ENCODE data around the gene KLHDC1. TPM values are rescaled to one million over a fixed set of nuclear protein-coding genes. Genes with fewer than 3 reads are reported as not detected.
"Not testable (repeated sequence)": the region's sequence is repeated elsewhere in the genome, so short reads cannot be mapped to it uniquely, and the experiment has no call there.

The KLHDC1 gene
- total and polyA plus RNA-seq, 3 experiments from 2014 or later, result 1.6 to 2.7 (median 2.0) TPM

GRCh38 chr14:49732896-49733295, 40.0 kb downstream of the KLHDC1 start:
- H3K27me3 ChIP-seq (ENCODE audit: insufficient read depth, low read length, poor library complexity, severe bottlenecking), result no peaks in the 10 kb centered on the region
- no peaks in the 10 kb centered on the region for H3K9me3 ChIP-seq (ENCODE audit: low read length)
- ChIA-PET CTCF (no interaction called here), POLR2A (no interaction called here)
- peaks cover 4% of the 10 kb centered on the region for H3K36me3 ChIP-seq (ENCODE audit: insufficient read depth, low read length)
- no peak overlapping the region for H3K4me3 Mint-ChIP-seq
- H3K27ac ChIP-seq (ENCODE audit: low read depth, low read length), result no peak overlapping the region
- H3K4me3 ChIP-seq (ENCODE audit: low read length), result no peak overlapping the region
- peaks cover 0 to 48% (median 14%) of the 10 kb centered on the region in 3 donors for H3K36me3 Mint-ChIP-seq
- H3K4me1 Mint-ChIP-seq, result no peaks in the 10 kb centered on the region
- H3K9me3 Mint-ChIP-seq, result no peaks in the 10 kb centered on the region
- DNase-seq, result no peak
- peak overlapping the region in 1 of 8 donors; percentile 38 for H3K27ac Mint-ChIP-seq
- no peaks in the 10 kb centered on the region for H3K27me3 Mint-ChIP-seq
- H3K4me1 ChIP-seq (ENCODE audit: insufficient read depth, low read length), result no peaks in the 10 kb centered on the region

GRCh38 chr14:49733836-49734235, 40.9 kb downstream of the KLHDC1 start:
- no peaks in the 10 kb centered on the region for H3K9me3 Mint-ChIP-seq
- H3K4me3 Mint-ChIP-seq, result no peak overlapping the region
- H3K27me3 Mint-ChIP-seq, result no peaks in the 10 kb centered on the region
- ChIA-PET POLR2A (no interaction called here), CTCF (interaction anchor here (0.9 kb wide), 1 partner anchor 34 kb away, joined by 3 read pairs; the partner anchor contains the start of gene KLHDC2)
- H3K4me1 Mint-ChIP-seq, result no peaks in the 10 kb centered on the region
- H3K36me3 ChIP-seq (ENCODE audit: insufficient read depth, low read length), result peaks cover 4% of the 10 kb centered on the region
- no peak for DNase-seq
- H3K4me3 ChIP-seq (ENCODE audit: low read length), result no peak overlapping the region
- H3K4me1 ChIP-seq (ENCODE audit: insufficient read depth, low read length), result no peaks in the 10 kb centered on the region
- no peak overlapping the region for H3K27ac ChIP-seq (ENCODE audit: low read depth, low read length)
- no peaks in the 10 kb centered on the region for H3K9me3 ChIP-seq (ENCODE audit: low read length)
- H3K36me3 Mint-ChIP-seq, result peaks cover 0 to 44% (median 14%) of the 10 kb centered on the region in 3 donors
- H3K27me3 ChIP-seq (ENCODE audit: insufficient read depth, low read length, poor library complexity, severe bottlenecking), result no peaks in the 10 kb centered on the region
- H3K27ac Mint-ChIP-seq, result no peak overlapping the region

- H3K27ac ChIP-seq (ENCODE audit: low read depth, low read length); H3K27me3 ChIP-seq (ENCODE audit: insufficient read depth, low read length, poor library complexity, severe bottlenecking); H3K27me3 Mint-ChIP-seq; H3K4me3 ChIP-seq (ENCODE audit: low read length); H3K4me1 Mint-ChIP-seq; DNase-seq; H3K4me1 ChIP-seq (ENCODE audit: insufficient read depth, low read length); H3K9me3 ChIP-seq (ENCODE audit: low read length); POLR2A ChIA-PET; H3K9me3 Mint-ChIP-seq; H3K27ac Mint-ChIP-seq; H3K36me3 ChIP-seq (ENCODE audit: insufficient read depth, low read length); H3K4me3 Mint-ChIP-seq: not testable (repeated sequence)
- peaks cover 0 to 43% (median 14%) of the 10 kb centered on the region in 3 donors for H3K36me3 Mint-ChIP-seq
- CTCF ChIA-PET, result interaction anchor here (1.1 kb wide), 1 partner anchor 32 kb away, joined by 4 read pairs; the partner anchor contains the start of gene KLHDC2
Observed at GRCh38 chr14:49735669-49736068, 42.7 kb downstream of the KLHDC1 start.

GRCh38 chr14:49745191-49745590, 52.3 kb downstream of the KLHDC1 start:
- H3K36me3 Mint-ChIP-seq, result peaks cover 3 to 51% (median 22%) of the 10 kb centered on the region in 3 donors
- ChIA-PET CTCF (no interaction called here), POLR2A (no interaction called here)
- no peaks in the 10 kb centered on the region for H3K36me3 ChIP-seq (ENCODE audit: insufficient read depth, low read length)
- no peak for DNase-seq
- no peak overlapping the region for H3K4me3 Mint-ChIP-seq
- no peaks in the 10 kb centered on the region for H3K4me1 ChIP-seq (ENCODE audit: insufficient read depth, low read length)
- H3K27ac Mint-ChIP-seq, result no peak overlapping the region
- no peaks in the 10 kb centered on the region for H3K27me3 ChIP-seq (ENCODE audit: insufficient read depth, low read length, poor library complexity, severe bottlenecking)
- H3K4me3 ChIP-seq (ENCODE audit: low read length), result no peak overlapping the region
- H3K27ac ChIP-seq (ENCODE audit: low read depth, low read length), result no peak overlapping the region
- no peaks in the 10 kb centered on the region for H3K9me3 ChIP-seq (ENCODE audit: low read length)
- no peaks in the 10 kb centered on the region for H3K9me3 Mint-ChIP-seq
- no peaks in the 10 kb centered on the region for H3K4me1 Mint-ChIP-seq
- H3K27me3 Mint-ChIP-seq, result no peaks in the 10 kb centered on the region

- H3K36me3 ChIP-seq (ENCODE audit: insufficient read depth, low read length); DNase-seq; CTCF ChIA-PET; H3K4me3 Mint-ChIP-seq; H3K9me3 ChIP-seq (ENCODE audit: low read length); POLR2A ChIA-PET; H3K27ac ChIP-seq (ENCODE audit: low read depth, low read length); H3K4me1 Mint-ChIP-seq; H3K4me3 ChIP-seq (ENCODE audit: low read length); H3K27me3 Mint-ChIP-seq; H3K9me3 Mint-ChIP-seq; H3K27me3 ChIP-seq (ENCODE audit: insufficient read depth, low read length, poor library complexity, severe bottlenecking); H3K4me1 ChIP-seq (ENCODE audit: insufficient read depth, low read length): not testable (repeated sequence)
- peaks cover 3 to 52% (median 22%) of the 10 kb centered on the region in 3 donors for H3K36me3 Mint-ChIP-seq
- H3K27ac Mint-ChIP-seq, result peak overlapping the region in 1 of 8 donors; percentile 69
Observed at GRCh38 chr14:49746476-49746875, 53.6 kb downstream of the KLHDC1 start.

GRCh38 chr14:49754570-49755097, 61.7 kb downstream of the KLHDC1 start:
- Histone ChIP-seq H3K4me1 (ENCODE audit: insufficient read depth, low read length) (no peaks in the 10 kb centered on the region), H3K9me3 (ENCODE audit: low read length) (no peaks in the 10 kb centered on the region), H3K4me3 (ENCODE audit: low read length) (no peak overlapping the region), H3K36me3 (ENCODE audit: insufficient read depth, low read length) (no peaks in the 10 kb centered on the region), H3K27ac (ENCODE audit: low read depth, low read length) (no peak overlapping the region), H3K27me3 (ENCODE audit: insufficient read depth, low read length, poor library complexity, severe bottlenecking) (no peaks in the 10 kb centered on the region)
- Mint-ChIP-seq H3K36me3 (peaks cover 0 to 11% (median 0%) of the 10 kb centered on the region in 3 donors), H3K4me1 (no peaks in the 10 kb centered on the region), H3K9me3 (peaks cover 0 to 5% (median 0%) of the 10 kb centered on the region in 5 donors), H3K27me3 (no peaks in the 10 kb centered on the region), H3K27ac (no peak overlapping the region), H3K4me3 (no peak overlapping the region)
- CTCF ChIA-PET, result no interaction called here
- POLR2A ChIA-PET, result no interaction called here
- DNase-seq, result no peak

GRCh38 chr14:49755378-49755777, 62.5 kb downstream of the KLHDC1 start:
- H3K9me3 Mint-ChIP-seq, result peaks cover 0 to 5% (median 0%) of the 10 kb centered on the region in 5 donors
- no peak for DNase-seq
- H3K27me3 ChIP-seq (ENCODE audit: insufficient read depth, low read length, poor library complexity, severe bottlenecking), result no peaks in the 10 kb centered on the region
- H3K4me1 ChIP-seq (ENCODE audit: insufficient read depth, low read length), result no peaks in the 10 kb centered on the region
- H3K36me3 ChIP-seq (ENCODE audit: insufficient read depth, low read length), result no peaks in the 10 kb centered on the region
- H3K4me1 Mint-ChIP-seq, result no peaks in the 10 kb centered on the region
- no peak overlapping the region for H3K27ac Mint-ChIP-seq
- peaks cover 0 to 9% (median 0%) of the 10 kb centered on the region in 3 donors for H3K36me3 Mint-ChIP-seq
- POLR2A ChIA-PET, result no interaction called here
- no peak overlapping the region for H3K4me3 Mint-ChIP-seq
- no peaks in the 10 kb centered on the region for H3K9me3 ChIP-seq (ENCODE audit: low read length)
- peaks cover 0 to 2% of the 10 kb centered on the region in 2 donors for H3K27me3 Mint-ChIP-seq
- H3K4me3 ChIP-seq (ENCODE audit: low read length), result no peak overlapping the region
- CTCF ChIA-PET, result no interaction called here
- no peak overlapping the region for H3K27ac ChIP-seq (ENCODE audit: low read depth, low read length)

- CTCF ChIA-PET, result no interaction called here
Observed at GRCh38 chr14:49761839-49762551, 69.1 kb downstream of the KLHDC1 start.

More at GRCh38 chr14:49761839-49762551, 69.1 kb downstream of the KLHDC1 start:
- peaks cover 0 to 2% of the 10 kb centered on the region in 2 donors for H3K27me3 Mint-ChIP-seq
- no peak overlapping the region for H3K27ac Mint-ChIP-seq
- Histone ChIP-seq H3K4me1 (ENCODE audit: insufficient read depth, low read length) (peaks cover 5% of the 10 kb centered on the region), H3K27me3 (ENCODE audit: insufficient read depth, low read length, poor library complexity, severe bottlenecking) (no peaks in the 10 kb centered on the region), H3K36me3 (ENCODE audit: insufficient read depth, low read length) (no peaks in the 10 kb centered on the region), H3K4me3 (ENCODE audit: low read length) (no peak overlapping the region), H3K9me3 (ENCODE audit: low read length) (no peaks in the 10 kb centered on the region), H3K27ac (ENCODE audit: low read depth, low read length) (no peak overlapping the region)
- POLR2A ChIA-PET, result no interaction called here
- H3K9me3 Mint-ChIP-seq, result no peaks in the 10 kb centered on the region
- peaks cover 4% of the 10 kb centered on the region in 3 donors for H3K4me1 Mint-ChIP-seq
- no peaks in the 10 kb centered on the region for H3K36me3 Mint-ChIP-seq
- no peak overlapping the region for H3K4me3 Mint-ChIP-seq
- no peak for DNase-seq

Measured in CD8-positive, alpha-beta memory T cell (primary cell).